IPS-18c (cell line): ENCODE measurements around the gene ANO5.
A peak's percentile ranks its signal among the peaks of the same experiment; 100 is the strongest.

Experiments
- H3K4me3 ChIP-seq: 2 replicates; pipeline ENCODE4 v1.7.0; 2013; ENCODE audit warnings: low read depth, mild to moderate bottlenecking, low read length, moderate library complexity; ENCODE audit not compliant: insufficient read depth
- H3K9me3 ChIP-seq: one replicate; pipeline ENCODE4 v1.6.1; 2013; ENCODE audit warnings: mild to moderate bottlenecking, low read length, moderate library complexity; ENCODE audit not compliant: control insufficient read depth, insufficient read depth

Gene ANO5

GRCh38 chr11:22192642-22193347 lies at the start of gene ANO5:
Gene ANO5 (plus strand): TSS chr11:22193085. CDS start chr11:22193493, 408 bp downstream.
- H3K9me3 ChIP-seq: no peaks in the 10 kb centered on the region
- H3K4me3 ChIP-seq: peak within 1 kb of the TSS; percentile 92

- H3K9me3 ChIP-seq: no peaks in the 10 kb centered on the region
Measured at GRCh38 chr11:22151649-22152197, 41.2 kb upstream of the ANO5 start.

DNA sequence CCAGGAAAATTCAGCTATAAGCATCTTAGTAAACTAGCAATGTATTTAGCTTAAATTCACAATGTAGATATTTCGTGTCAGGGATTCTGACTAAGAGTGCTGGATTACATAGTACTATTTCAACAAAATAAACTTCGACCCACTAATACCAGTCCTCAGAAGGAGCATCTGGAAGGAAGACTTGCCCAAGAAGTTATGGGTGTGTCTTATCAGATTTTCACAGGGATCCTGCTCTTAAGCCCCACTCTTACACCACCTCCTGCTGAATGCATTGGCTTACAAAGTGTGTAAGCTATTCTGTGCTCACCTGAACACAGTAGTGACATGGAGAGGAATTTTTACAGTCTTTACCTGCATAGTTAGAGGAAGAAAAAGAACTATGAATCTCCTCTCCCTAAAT lies 35.4 kb upstream of the ANO5 start:
- Histone ChIP-seq H3K9me3 (no peaks in the 10 kb centered on the region), H3K4me3 (no peak overlapping the region)

More at GRCh38 chr11:22151649-22152197, 41.2 kb upstream of the ANO5 start:
- no peak overlapping the region for H3K4me3 ChIP-seq

GRCh38 chr11:22161489-22161888 lies 31.4 kb upstream of the ANO5 start:
- Histone ChIP-seq H3K4me3 (no peak overlapping the region), H3K9me3 (no peaks in the 10 kb centered on the region)

DNA sequence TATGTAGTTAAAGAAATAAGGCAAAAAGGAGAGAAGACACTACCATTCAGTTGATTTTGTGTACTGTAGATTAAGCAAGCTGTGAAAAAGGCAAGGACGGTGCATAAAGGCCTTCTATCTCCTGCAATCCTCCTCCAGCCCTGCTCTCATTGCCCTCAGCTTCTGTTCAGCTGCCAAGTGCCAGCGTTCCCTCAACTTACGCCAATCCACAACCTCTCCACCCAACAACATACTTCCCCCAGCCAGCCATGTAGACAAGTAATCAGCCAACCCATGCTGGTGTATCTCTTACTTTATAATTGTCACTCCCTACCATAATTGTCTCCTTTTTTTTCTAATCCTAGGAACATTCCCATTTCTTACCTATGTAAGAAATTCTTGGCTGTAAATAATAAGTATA lies 30.1 kb upstream of the ANO5 start:
- no peak overlapping the region for H3K4me3 ChIP-seq
- no peaks in the 10 kb centered on the region for H3K9me3 ChIP-seq

DNA sequence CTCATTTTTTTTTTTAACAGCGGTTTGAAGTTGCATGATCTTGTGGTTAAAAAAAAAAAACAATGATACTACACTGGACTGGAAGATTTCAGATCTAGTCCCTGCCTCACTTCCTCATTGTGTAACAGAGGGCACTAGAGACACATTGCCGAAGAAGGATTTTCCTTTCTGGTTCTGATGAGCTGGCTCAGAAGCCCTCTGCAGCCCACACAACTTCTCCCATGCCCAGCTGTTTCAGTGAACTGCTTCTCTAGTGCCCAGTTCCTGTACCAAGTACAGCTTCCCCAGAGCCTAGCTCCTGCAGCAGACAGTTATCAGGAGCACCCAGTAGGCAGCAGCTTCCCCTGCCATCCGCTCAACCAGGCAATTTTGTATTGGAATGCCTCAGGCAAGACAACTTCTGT lies 29.5 kb upstream of the ANO5 start:
- Histone ChIP-seq H3K9me3 (no peaks in the 10 kb centered on the region), H3K4me3 (no peak overlapping the region)

GRCh38 chr11:22165087-22165486 lies 27.8 kb upstream of the ANO5 start:
- Histone ChIP-seq H3K4me3 (no peak overlapping the region), H3K9me3 (no peaks in the 10 kb centered on the region)

- Histone ChIP-seq H3K4me3 (no peak overlapping the region), H3K9me3 (no peaks in the 10 kb centered on the region)
Measured at GRCh38 chr11:22165759-22166513, 26.9 kb upstream of the ANO5 start.

DNA sequence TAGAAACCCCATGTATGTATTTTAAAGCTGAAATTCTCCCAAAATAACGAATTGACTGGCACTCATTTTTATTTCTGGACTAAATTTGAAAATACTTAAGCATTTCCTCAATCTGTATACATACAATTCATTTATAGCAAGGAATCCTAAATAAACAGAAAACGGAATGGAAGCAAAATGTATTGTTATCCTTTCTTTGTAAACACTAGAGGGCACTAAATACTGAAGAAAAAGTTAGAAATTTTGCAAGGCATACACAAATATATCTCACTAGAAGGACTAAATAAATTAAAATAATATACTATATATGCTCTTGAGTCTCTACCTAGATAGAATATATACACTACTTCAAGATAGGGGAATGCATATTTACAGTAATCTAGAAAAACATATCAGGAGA lies 23.1 kb upstream of the ANO5 start:
- Histone ChIP-seq H3K4me3 (no peak overlapping the region), H3K9me3 (no peaks in the 10 kb centered on the region)

GRCh38 chr11:22173532-22173931 lies 19.4 kb upstream of the ANO5 start:
- Histone ChIP-seq H3K4me3 (no peak overlapping the region), H3K9me3 (no peaks in the 10 kb centered on the region)

DNA sequence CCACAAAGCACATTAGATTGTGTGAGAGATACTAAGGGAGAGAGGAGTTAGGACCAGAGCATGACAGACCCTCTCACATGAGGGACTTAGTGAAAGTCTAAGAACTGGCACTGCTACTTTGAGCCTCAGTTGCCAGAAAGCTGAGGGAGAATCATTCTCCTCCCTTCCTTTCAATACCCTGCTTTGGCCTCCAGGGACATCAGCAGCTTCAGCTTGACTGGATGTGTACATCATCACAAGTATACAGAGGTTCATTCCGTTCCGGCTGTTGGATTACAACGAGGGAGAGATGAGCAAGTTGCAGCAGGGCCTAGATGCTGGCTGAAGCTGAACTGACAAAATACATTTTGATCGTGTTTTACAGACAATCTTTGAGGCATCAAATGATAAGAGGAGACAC lies 15.7 kb upstream of the ANO5 start:
- Histone ChIP-seq H3K4me3 (no peak overlapping the region), H3K9me3 (no peaks in the 10 kb centered on the region)

DNA sequence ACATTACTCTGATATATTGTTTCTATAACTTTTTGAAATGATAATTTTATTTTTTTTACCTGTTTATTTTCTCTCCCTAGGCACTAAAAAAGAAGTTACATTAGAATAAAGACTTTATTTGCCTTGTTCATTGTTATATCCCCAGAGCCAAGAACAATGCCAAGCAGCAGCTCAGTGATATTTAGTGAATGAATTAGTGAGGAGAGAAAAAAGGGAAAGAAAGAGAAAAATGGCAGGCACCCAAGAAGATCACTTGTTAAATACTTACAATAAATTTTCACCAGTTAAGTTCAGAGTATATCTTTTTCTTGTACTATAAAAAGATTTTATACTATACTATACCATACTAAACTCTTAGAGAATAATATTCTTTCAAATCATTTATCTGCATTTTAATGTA lies 13.3 kb upstream of the ANO5 start:
- H3K9me3 ChIP-seq: no peaks in the 10 kb centered on the region
- no peak overlapping the region for H3K4me3 ChIP-seq

- H3K9me3 ChIP-seq: no peaks in the 10 kb centered on the region
- H3K4me3 ChIP-seq: no peak overlapping the region
Measured at GRCh38 chr11:22180131-22180530, 12.8 kb upstream of the ANO5 start.

DNA sequence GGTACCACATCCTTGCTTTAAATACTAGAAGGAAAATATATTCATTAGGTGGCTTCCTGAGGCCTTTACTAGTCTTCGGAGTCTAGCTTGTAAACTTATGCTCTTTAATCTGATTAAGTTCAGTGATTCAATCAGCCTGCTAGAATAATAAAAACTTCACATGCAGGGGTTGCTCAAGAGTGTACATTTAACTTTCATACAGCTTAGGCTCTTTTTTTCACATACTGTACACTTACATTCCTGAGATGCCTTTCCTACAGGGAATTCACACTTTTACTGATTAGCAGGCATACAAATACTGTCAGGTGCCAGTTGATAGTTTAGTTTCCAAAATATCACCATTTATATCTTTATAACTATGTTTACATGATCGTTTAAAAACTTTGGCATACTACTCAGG lies 3.2 kb upstream of the ANO5 start:
- Histone ChIP-seq H3K9me3 (no peaks in the 10 kb centered on the region), H3K4me3 (no peak overlapping the region)

GRCh38 chr11:22190827-22191463 lies 1.9 kb upstream of the ANO5 start:
- no peak overlapping the region for H3K4me3 ChIP-seq
- no peaks in the 10 kb centered on the region for H3K9me3 ChIP-seq

DNA sequence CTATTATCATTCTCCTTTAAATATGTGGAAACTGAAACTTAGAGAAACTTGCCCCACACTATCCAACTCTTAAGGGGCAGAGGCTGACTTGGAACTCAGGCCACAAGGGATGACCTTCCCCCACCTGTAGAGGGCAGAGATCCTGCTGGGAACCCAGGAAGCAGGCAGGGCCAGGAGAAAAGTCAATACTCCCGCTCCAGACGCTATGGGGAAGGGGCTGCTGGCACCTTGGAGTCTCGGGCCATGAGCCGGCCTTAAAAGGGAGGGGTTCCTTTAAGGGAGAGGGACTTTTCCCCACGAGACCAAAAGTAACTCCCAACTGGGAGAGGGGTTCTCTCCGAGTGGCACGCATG lies 620 bp upstream of the ANO5 start:
- Histone ChIP-seq H3K9me3 (no peaks in the 10 kb centered on the region), H3K4me3 (peak overlapping the region; percentile 92)

DNA sequence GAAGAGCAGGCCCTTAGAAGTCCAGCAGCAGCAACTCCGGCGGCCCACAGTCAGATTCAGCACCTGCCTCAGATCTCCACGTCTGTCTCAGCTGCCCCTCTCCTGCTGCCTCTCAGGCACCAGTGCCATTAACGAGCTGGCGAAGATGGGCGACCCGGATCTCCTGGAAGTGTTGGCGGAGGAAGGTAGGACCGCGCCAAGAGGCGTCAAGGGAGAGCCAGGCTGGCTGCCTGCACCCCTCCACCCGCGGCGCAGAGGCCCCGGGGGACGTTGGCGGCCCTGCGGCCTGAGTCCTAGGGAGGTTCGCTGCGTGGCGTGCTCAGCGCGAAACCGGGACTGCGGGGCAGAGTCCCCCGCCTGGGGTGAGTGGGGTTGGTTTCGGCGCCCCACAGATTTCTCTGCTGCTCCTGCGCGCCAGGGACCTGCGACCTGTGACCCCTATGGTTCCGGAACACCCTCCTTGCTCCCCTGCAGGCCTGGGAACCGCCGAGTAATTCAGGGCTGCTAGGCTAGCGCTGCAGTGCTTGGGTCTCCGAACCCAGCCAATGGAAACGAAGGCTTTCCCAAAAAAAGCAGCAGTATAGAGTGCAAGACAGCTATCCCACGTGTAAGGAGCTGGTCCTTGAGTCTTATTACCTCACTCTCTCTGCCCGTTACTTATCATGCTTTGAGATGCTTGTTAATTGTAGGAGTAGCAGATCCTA lies 615 bp downstream of the ANO5 start:
- no peaks in the 10 kb centered on the region for H3K9me3 ChIP-seq
- H3K4me3 ChIP-seq: peak overlapping the region; percentile 92
